Cardiac fibroblast (primary cell): ENCODE results near the gene KRT37.

Source experiments
- DNase-seq, 2 donors: peaks; one replicate each; pipeline versions ENCODE4 v3.0.0 to v3.0.0-alpha.2; 2010; ENCODE audit warnings: low read depth in 2 of 2
- H3K4me3 ChIP-seq, 2 donors: replicated peaks in 1 of 2; 1 replicate in 1 of 2; 2 replicates in 1 of 2; pipeline ENCODE4 v1.5.1; 2011; ENCODE audit warnings: low read depth in 2 of 2, low read length in 2 of 2, mild to moderate bottlenecking in 2 of 2, moderate library complexity in 1 of 2
- TF ChIP-seq, protein P1 (sequence below): IDR thresholded peaks from one replicate; pipeline ENCODE4 v1.5.1; 2011; ENCODE audit warnings: low read depth, mild to moderate bottlenecking, low read length, inconsistent platforms

Gene KRT37

DNA sequence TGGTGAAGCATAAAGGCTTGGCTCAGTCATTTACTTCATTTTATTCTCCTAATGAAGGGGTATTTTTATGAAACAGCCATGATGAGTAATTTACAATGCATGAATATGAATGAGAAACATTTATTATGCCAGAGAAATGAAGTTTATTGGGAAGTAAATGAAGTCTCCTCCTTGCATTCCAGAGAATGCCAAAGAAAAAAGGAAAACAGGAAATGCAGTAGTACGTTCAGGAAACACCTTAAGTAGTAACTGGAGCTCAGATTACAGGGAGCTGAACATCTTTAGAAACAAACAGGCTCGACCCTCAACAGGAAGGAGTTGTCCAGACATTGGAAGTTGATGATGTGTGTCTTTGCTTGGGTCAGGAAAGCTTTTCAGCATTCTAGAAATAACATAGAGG is 46.8 kb downstream of the KRT37 start:
- peak in 1 of 2 donors; percentile 20 for DNase-seq

More for the DNA sequence above, 46.8 kb downstream of the KRT37 start:
- TF ChIP-seq, protein P1, sequence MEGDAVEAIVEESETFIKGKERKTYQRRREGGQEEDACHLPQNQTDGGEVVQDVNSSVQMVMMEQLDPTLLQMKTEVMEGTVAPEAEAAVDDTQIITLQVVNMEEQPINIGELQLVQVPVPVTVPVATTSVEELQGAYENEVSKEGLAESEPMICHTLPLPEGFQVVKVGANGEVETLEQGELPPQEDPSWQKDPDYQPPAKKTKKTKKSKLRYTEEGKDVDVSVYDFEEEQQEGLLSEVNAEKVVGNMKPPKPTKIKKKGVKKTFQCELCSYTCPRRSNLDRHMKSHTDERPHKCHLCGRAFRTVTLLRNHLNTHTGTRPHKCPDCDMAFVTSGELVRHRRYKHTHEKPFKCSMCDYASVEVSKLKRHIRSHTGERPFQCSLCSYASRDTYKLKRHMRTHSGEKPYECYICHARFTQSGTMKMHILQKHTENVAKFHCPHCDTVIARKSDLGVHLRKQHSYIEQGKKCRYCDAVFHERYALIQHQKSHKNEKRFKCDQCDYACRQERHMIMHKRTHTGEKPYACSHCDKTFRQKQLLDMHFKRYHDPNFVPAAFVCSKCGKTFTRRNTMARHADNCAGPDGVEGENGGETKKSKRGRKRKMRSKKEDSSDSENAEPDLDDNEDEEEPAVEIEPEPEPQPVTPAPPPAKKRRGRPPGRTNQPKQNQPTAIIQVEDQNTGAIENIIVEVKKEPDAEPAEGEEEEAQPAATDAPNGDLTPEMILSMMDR = no peak
- H3K4me3 ChIP-seq = no peak overlapping the region
